Measurements from ENCODE around the gene OXNAD1.

OXNAD1 gene

GRCh38 chr3:16264708-16265454 is at the start of gene OXNAD1, which contains the start of gene DPH3:
OXNAD1 (plus strand) TSS chr3:16265212; CDS start chr3:16270953, 5,741 bp downstream.
DPH3 (minus strand) TSS chr3:16264943; CDS start chr3:16264876, 67 bp downstream.
- peak; percentile 99 for DNase-seq (ENCODE audit: extremely low read depth in 1 of 2, low read depth in 1 of 2)

- no peak for DNase-seq (ENCODE audit: extremely low read depth in 1 of 2, low read depth in 1 of 2)
These were observed 48.6 kb upstream of the OXNAD1 start for GRCh38 chr3:16216373-16216935.

DNA sequence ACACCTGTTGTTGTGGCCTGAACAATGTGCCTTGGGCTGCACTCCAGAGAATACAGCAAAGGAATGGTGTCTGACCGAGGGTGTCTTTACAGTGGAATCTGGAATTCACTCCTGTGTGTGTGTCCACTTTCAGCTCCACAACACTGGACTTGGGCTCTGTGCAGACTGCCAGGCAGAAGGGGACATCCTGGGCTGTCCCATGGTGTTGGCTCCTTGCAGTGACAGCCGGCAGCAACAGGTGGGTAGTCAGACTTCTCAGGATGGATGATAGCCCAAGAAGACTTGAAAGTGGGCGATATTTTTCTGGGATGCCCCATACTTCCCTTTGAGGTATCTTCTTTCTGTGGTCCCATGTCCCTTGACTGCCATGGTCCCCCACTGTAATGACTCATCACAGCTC is 45.2 kb upstream of the OXNAD1 start:
- no peak for DNase-seq (ENCODE audit: extremely low read depth in 1 of 2, low read depth in 1 of 2)

- DNase-seq (ENCODE audit: extremely low read depth in 1 of 2, low read depth in 1 of 2): no peak
These were observed 43.0 kb upstream of the OXNAD1 start for GRCh38 chr3:16221990-16222389.

- DNase-seq (ENCODE audit: extremely low read depth in 1 of 2, low read depth in 1 of 2): no peak
These were observed 42.5 kb upstream of the OXNAD1 start for GRCh38 chr3:16222547-16222946.

DNA sequence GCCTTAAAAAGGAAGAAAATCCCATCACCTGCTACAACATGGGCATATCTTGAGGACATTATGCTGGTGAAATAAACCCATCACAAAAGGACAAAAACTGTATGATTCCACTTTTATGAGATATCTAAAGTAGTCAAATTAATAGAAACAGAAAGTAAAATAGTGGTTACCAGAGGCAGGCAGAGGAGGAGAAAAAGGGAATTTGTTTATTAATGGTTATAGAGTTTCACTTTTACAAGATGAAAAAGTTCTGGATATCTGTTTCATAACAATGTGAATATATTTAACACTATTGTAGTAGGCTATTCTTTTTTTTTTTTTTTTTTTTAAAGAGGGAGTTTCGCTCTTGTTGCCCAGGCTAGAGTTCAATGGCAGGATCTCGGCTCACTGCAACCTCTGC is 40.7 kb upstream of the OXNAD1 start:
- no peak for DNase-seq (ENCODE audit: extremely low read depth in 1 of 2, low read depth in 1 of 2)

- DNase-seq (ENCODE audit: extremely low read depth in 1 of 2, low read depth in 1 of 2): no peak
These were observed 37.4 kb upstream of the OXNAD1 start for GRCh38 chr3:16227566-16227965.

GRCh38 chr3:16229681-16230080 is 35.3 kb upstream of the OXNAD1 start:
- no peak for DNase-seq (ENCODE audit: extremely low read depth in 1 of 2, low read depth in 1 of 2)

DNA sequence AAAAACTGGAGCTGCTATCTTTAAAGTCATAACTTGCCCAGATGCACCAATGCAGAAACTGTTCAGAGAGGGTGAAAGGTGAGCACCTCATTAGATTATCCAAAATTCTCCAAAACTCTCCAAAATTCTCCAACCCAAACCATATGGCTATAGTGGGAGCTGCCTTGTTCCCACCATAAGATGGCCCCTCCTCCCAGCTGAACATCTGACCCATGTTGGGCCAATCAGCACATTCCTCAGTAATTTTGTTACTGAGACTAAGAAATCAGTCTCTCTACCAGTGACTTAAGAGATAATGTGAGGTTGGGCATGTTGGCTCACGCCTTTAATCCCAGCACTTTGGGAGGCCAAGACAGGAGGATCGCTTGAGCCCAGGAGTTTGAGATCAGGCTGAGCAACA is 33.0 kb upstream of the OXNAD1 start:
- DNase-seq (ENCODE audit: extremely low read depth in 1 of 2, low read depth in 1 of 2): no peak

GRCh38 chr3:16233806-16234205 is 31.2 kb upstream of the OXNAD1 start:
- DNase-seq (ENCODE audit: extremely low read depth in 1 of 2, low read depth in 1 of 2): no peak

GRCh38 chr3:16234281-16234680 is 30.7 kb upstream of the OXNAD1 start:
- no peak for DNase-seq (ENCODE audit: extremely low read depth in 1 of 2, low read depth in 1 of 2)

DNA sequence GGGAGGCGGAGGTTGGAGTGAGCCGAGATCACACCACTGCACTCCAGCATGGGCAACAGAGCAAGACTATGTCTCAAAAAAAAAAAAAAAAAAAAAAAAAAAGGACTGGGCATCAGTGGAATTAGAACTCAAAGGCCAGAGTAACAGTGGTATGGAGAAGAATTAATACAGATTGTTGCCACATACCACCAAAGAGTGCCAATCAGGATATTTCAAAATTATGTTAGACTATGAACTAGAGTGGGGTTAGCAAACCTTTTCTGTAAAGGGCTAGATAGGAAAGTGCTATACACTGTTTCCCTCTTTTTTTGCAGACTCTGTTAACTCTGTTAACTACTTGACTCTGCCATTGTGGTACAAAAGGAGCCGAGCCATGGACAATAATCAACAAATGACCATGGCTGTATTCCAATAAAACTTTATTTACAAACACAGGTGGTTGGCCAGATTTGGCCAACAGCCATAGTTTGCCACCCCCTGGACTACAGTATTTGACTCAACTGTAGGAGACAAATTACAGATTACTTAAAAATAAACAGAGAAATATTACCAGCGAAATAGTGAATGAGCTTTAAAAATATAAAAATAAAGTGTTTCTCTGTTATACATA is 28.9 kb upstream of the OXNAD1 start:
- DNase-seq (ENCODE audit: extremely low read depth in 1 of 2, low read depth in 1 of 2): no peak

GRCh38 chr3:16236856-16237393 is 28.1 kb upstream of the OXNAD1 start:
- no peak for DNase-seq (ENCODE audit: extremely low read depth in 1 of 2, low read depth in 1 of 2)

GRCh38 chr3:16239086-16239770 is 25.8 kb upstream of the OXNAD1 start:
- DNase-seq (ENCODE audit: extremely low read depth in 1 of 2, low read depth in 1 of 2): no peak

DNA sequence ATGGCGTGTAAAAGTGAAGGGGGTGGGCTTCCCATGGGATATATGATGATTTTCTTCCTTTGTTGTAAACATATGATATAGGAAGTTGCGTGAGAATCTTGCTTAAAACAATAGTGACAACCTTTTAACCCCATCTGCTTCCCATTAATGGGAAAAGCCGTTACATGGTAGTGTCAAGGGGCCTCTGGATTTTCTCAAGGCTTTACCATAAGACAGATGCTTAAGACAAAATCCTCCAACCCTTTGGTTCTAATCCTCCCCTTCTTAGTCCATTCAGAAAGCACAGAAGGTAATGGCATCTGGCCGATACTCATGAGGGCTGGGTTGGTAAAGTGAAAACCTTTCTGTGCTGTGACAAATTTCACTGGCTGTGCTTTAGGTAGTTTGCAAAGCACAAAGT is 25.2 kb upstream of the OXNAD1 start:
- DNase-seq (ENCODE audit: extremely low read depth in 1 of 2, low read depth in 1 of 2): no peak

DNA sequence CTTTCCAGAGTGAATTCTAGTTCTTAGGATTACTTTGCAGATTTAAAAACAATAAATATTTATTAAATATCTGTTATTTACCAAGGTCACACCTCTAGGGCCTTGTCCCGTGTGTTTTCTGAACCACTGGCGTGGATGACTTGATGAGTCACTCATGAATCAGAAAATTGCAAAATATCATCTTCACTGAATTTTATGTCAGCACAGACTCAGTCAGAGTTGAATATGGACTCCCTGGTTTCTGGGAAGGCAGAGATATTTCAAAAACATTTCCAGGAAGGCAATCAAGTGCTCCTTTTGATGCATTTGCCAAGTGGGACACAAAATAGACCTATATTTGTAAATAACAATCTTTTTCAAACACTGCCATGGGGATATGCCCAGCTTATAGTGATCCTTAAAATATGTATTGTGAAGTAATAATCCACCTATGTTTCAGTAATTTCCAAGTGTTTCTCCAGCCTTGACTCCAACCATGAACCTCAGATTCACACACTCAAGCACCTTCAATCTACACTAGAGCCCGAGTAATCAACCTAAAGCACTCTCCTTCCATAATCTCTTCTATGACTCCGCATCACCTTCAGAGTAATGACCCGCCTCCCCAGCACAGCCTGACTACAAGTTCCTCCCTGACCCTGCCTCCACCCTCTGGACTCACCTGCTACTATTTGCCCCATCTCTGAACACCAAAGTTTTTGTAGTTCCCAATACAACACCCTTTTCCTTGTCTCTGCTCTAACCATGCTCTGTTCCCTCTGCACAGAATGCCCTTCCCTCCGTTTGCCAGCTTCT is 24.6 kb upstream of the OXNAD1 start:
- DNase-seq (ENCODE audit: extremely low read depth in 1 of 2, low read depth in 1 of 2): no peak

GRCh38 chr3:16241225-16241624 is 23.8 kb upstream of the OXNAD1 start:
- no peak for DNase-seq (ENCODE audit: extremely low read depth in 1 of 2, low read depth in 1 of 2)

- DNase-seq (ENCODE audit: extremely low read depth in 1 of 2, low read depth in 1 of 2): no peak
These were observed 22.8 kb upstream of the OXNAD1 start for GRCh38 chr3:16242177-16242576.

- no peak for DNase-seq (ENCODE audit: extremely low read depth in 1 of 2, low read depth in 1 of 2)
These were observed 21.1 kb upstream of the OXNAD1 start for GRCh38 chr3:16243706-16244490.

- DNase-seq (ENCODE audit: extremely low read depth in 1 of 2, low read depth in 1 of 2): no peak
These were observed 19.4 kb upstream of the OXNAD1 start for GRCh38 chr3:16245609-16246008.
